HG03135 (cell line): ENCODE results near the gene CAV2.
"Not testable (repeated sequence)": the region's sequence is repeated elsewhere in the genome, so short reads cannot be mapped to it uniquely, and the experiment has no call there.

ENCODE experiments used
- ATAC-seq: cut with Tn5 transposase; IDR thresholded peaks from one replicate; pipeline ENCODE4 v1.9.1; 2021; ENCODE audit warnings: mild to moderate bottlenecking, moderate library complexity; ENCODE audit not compliant: unreplicated experiment

CAV2 gene, protein sequence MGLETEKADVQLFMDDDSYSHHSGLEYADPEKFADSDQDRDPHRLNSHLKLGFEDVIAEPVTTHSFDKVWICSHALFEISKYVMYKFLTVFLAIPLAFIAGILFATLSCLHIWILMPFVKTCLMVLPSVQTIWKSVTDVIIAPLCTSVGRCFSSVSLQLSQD

GRCh38 chr7:116499168-116500077 is at the start of gene CAV2:
Gene CAV2, plus strand, starts transcription at chr7:116499738. Its CDS starts 44 bp downstream, at chr7:116499782.
- ATAC-seq = peak; percentile 49

DNA sequence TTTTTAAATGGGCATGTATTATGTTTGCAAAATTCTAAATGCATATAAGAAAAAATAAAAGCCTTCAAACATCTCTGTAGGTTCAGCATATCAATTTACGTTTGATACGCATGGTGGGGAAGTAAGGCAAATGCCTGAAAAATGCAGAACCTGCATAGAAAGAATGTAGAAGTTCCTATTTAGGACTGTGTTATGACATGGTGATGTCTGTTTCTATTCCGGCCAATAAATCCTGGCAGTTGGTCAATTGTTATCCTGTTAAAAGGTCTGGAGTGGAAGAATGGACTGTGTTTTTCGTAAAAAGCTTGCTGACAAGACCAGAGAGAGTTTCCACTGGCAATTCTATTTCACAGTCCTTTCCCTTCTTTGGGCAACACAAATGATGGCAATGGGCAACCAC is 49.6 kb upstream of the CAV2 start:
- ATAC-seq = no peak

GRCh38 chr7:116451957-116452729 is 47.4 kb upstream of the CAV2 start:
- ATAC-seq = no peak

DNA sequence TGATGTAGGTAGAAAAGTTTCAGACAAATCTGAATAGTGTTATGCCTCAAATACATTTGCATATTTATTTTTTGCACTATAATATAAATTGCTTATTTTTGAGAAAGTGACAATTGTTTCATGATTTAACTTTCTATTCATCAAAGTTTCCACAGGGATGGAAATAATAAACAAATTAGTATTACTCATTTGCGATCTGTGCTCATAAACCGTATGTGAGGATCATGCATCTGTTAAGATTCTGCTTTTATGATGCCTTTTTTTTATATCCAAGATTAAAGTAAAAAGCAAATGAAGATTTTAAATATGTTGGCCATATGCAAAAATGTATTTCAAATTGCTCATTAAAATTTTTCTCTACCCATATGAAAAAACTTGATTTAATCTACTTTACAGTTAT is 45.2 kb upstream of the CAV2 start:
- ATAC-seq = no peak

DNA sequence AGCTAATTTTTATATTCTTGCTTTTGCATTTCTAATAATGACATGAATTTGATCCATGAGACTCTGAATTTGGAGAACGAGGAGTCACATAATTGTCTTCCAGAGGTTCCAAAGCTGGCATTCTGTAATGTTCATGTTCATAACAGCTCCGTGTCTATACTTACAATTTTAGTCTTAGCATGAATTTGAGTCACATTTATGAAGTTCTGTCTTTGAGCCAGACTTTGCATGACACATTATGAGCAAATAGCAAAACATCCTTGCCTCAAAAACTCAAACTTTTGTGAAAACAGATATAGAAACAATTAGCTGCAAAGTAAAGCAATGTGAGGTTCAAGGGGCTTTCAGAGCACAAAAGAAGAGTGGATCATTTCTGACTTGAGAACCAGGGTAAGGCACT is 44.5 kb upstream of the CAV2 start:
- ATAC-seq = no peak

GRCh38 chr7:116455499-116455898 is 44.0 kb upstream of the CAV2 start:
- no peak for ATAC-seq

DNA sequence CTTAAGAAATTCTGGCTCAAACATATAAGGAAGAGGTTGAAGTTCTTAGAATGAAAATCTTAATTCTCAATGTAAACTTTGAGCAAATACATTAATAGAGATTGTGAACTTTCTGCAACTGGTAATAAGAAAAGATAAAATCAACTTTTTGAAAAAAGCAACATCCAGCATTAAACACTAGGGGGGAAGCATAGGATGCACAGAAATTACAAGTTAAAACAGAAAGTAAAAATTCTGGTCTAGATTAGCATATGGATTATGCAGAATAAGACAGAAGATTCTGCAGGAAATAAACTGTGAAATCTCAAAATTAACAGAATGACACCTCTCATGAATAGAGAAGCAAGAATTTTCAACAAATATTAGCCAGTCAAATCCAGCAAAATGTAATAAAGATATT is 38.0 kb upstream of the CAV2 start:
- ATAC-seq = no peak

GRCh38 chr7:116463956-116464355 is 35.6 kb upstream of the CAV2 start:
- ATAC-seq = no peak

GRCh38 chr7:116464375-116464774 is 35.2 kb upstream of the CAV2 start:
- no peak for ATAC-seq

- no peak for ATAC-seq
Measured at GRCh38 chr7:116465125-116465524, 34.4 kb upstream of the CAV2 start.

DNA sequence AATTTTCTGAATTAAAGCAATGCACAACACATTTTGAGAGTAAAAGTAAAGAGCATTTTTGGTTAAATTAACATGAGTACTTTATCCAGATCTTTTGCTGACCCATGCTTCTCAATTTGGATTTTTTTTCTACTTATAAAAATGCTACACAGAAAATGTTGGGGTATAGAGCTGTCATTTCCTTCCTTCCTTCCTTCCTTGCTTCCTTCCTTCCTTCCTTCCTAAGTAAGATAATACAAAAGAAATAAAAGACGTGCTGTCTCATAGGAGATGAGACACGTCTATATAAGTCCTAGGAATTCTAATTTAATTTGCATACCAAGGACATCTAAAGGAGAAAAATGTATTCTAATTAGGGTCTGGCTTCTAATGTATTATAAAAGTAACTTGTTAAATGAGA is 31.0 kb upstream of the CAV2 start:
- ATAC-seq = no peak

GRCh38 chr7:116477625-116478024 is 21.9 kb upstream of the CAV2 start:
- no peak for ATAC-seq

GRCh38 chr7:116478834-116479233 is 20.7 kb upstream of the CAV2 start:
- ATAC-seq = no peak

- no peak for ATAC-seq
Measured at GRCh38 chr7:116483271-116483942, 16.1 kb upstream of the CAV2 start.

DNA sequence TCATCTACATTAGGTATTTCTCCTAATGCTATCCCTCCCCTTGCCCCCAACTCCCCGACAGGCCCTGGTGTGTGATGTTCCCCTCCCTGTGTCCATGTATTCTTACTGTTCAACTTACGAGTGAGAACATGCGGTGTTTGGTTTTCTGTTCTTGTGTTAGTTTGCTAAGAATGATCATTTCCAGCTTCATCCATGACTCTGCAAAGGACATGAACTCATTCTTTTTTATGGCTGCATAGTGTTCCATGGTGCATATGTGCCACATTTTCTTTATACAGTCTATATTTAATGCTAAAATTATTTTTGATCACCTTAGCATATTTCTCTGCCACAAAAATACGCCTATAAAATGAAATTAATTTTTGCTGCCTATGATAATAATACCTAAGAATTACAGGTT is 15.1 kb upstream of the CAV2 start:
- not testable (repeated sequence) for ATAC-seq

GRCh38 chr7:116487907-116488521 is 11.5 kb upstream of the CAV2 start:
- no peak for ATAC-seq

DNA sequence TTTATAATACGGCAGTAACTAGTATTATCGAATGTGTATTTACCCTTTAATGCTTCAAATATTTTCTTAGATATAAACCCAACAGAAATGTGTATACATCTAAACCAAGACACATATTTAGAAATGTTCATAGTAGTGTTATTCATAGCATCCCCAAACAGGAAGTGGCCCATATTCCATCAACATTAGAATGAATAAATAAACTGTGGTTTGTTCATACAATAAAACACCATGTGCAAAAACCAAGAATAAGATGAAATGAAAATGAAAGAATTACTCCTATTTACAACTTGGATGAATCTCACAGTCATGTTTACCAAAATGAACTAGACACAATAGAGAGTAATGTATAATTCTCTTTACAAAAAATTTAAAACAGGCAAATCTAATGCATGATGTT is 9.2 kb upstream of the CAV2 start:
- ATAC-seq = no peak

GRCh38 chr7:116491887-116492653 is 7.5 kb upstream of the CAV2 start:
- no peak for ATAC-seq

GRCh38 chr7:116492654-116493109 is 6.9 kb upstream of the CAV2 start:
- no peak for ATAC-seq

- no peak for ATAC-seq
Measured at GRCh38 chr7:116493449-116493848, 6.1 kb upstream of the CAV2 start.
